Endothelial cell of umbilical vein (primary cell): ENCODE data around the gene MXI1. TPM values are rescaled to one million over a fixed set of nuclear protein-coding genes. Genes with fewer than 3 reads are reported as not detected.

ENCODE experiments used
- BruUV-seq: library from RNA; stranded (reverse); fragments of 400-500 nt; replicated peaks from 2 replicates; lab custom pipeline; 2021; lab: Mats Ljungman, UMichigan
- CTCF ChIA-PET: fragments of 300-600, 350-600 bp; sonication (Branson Sonifier 250); formaldehyde crosslinking; loops from one replicate; lab custom pipeline; 2021; ENCODE audit warnings: antibody characterized with exemption, inconsistent platforms; lab: Charles Lee
- POLR2A ChIA-PET: fragments of 300-600, 350-600 bp; sonication (Branson Sonifier 250); formaldehyde crosslinking; loops from one replicate; lab custom pipeline; 2021; ENCODE audit warnings: antibody characterized with exemption, inconsistent platforms; lab: Charles Lee
- DNase-seq: peaks from one replicate; pipeline ENCODE4 v3.0.0-alpha.2; 2011; ENCODE audit warnings: low read depth, low spot score
- FAIRE-seq: peaks from 2 replicates; lab custom pipeline; 2011; peaks lifted over from hg19 to GRCh38; lab: Jason Lieb, UNC
- H2AFZ ChIP-seq: 2 replicates; pipeline ENCODE4 v1.6.0; 2012; ENCODE audit warnings: low read depth, low read length, control low read depth, inconsistent platforms
- H3K27ac ChIP-seq: 2 replicates; pipeline ENCODE4 v1.5.1; 2011; ENCODE audit warnings: low read depth, mild to moderate bottlenecking, control low read depth, low read length, moderate library complexity; ENCODE audit not compliant: insufficient read depth
- H3K27me3 ChIP-seq, 2 experiments: 2 replicates each; pipeline versions ENCODE4 v1.6.0 to v1.6.1; 2011; ENCODE audit warnings: low read length in 2 of 2, mixed read lengths in 1 of 2; ENCODE audit not compliant: control insufficient read depth in 2 of 2, insufficient read depth in 2 of 2
- H3K36me3 ChIP-seq, 2 experiments: 2 replicates in 1 of 2; 3 replicates in 1 of 2; pipeline ENCODE4 v1.5.1; 2011; ENCODE audit warnings: low read length in 2 of 2, mild to moderate bottlenecking in 1 of 2, moderate library complexity in 1 of 2; ENCODE audit not compliant: control insufficient read depth in 2 of 2, insufficient read depth in 2 of 2; ENCODE audit errors: extremely low read depth in 1 of 2
- H3K4me1 ChIP-seq: 3 replicates; pipeline ENCODE4 v1.5.1; 2011; ENCODE audit warnings: mild to moderate bottlenecking, low read length; ENCODE audit not compliant: control insufficient read depth, insufficient read depth; ENCODE audit errors: extremely low read depth
- H3K4me2 ChIP-seq: 2 replicates; pipeline ENCODE4 v1.6.1; 2011; ENCODE audit warnings: low read length, control low read depth, mixed read lengths; ENCODE audit not compliant: insufficient read depth
- H3K4me3 ChIP-seq, 3 experiments: fragments of 200-600 bp in 1 of 3; sonication (generic), shearing (Covaris generic) in 1 of 3; replicated peaks in 1 of 3; 2 replicates each; pipeline ENCODE4 v1.5.1; 2011 to 2016; ENCODE audit warnings: control low read depth in 3 of 3, low read length in 3 of 3, mild to moderate bottlenecking in 2 of 3, inconsistent platforms in 1 of 3, low read depth in 1 of 3, moderate library complexity in 1 of 3; ENCODE audit not compliant: insufficient read depth in 1 of 3
- H3K79me2 ChIP-seq: 2 replicates; pipeline ENCODE4 v1.6.0; 2012; ENCODE audit warnings: low read length, inconsistent platforms; ENCODE audit not compliant: control insufficient read depth, insufficient read depth
- H3K9ac ChIP-seq: replicated peaks from 2 replicates; pipeline ENCODE3; 2011; ENCODE audit warnings: low read length, control low read depth; ENCODE audit not compliant: insufficient read depth; ENCODE audit errors: extremely low read depth
- H3K9me1 ChIP-seq: replicated peaks from 3 replicates; pipeline ENCODE4 v1.6.0; 2011; ENCODE audit warnings: mild to moderate bottlenecking, low read length; ENCODE audit not compliant: control insufficient read depth, insufficient read depth; ENCODE audit errors: extremely low read depth
- H3K9me3 ChIP-seq: replicated peaks from 2 replicates; pipeline ENCODE4 v1.5.1; 2012; ENCODE audit warnings: low read length, inconsistent platforms; ENCODE audit not compliant: control insufficient read depth, insufficient read depth
- H4K20me1 ChIP-seq: replicated peaks from 2 replicates; pipeline ENCODE3; 2011; ENCODE audit warnings: mild to moderate bottlenecking, low read length; ENCODE audit not compliant: control insufficient read depth, insufficient read depth; ENCODE audit errors: extremely low read depth
- CTCF ChIP-seq, 2 donors: IDR thresholded peaks; 1 replicate in 1 of 2; 2 replicates in 1 of 2; pipeline ENCODE4 v1.5.1; 2011; ENCODE audit warnings: low read length in 2 of 2, mild to moderate bottlenecking in 2 of 2, moderate library complexity in 2 of 2, control low read depth in 1 of 2, inconsistent platforms in 1 of 2, low read depth in 1 of 2; ENCODE audit not compliant: insufficient read depth in 1 of 2; ENCODE audit errors: extremely low read depth in 1 of 2
- EZH2 ChIP-seq: IDR thresholded peaks from 2 replicates; pipeline ENCODE4 v1.6.1; 2012; ENCODE audit warnings: borderline replicate concordance, low read depth, mild to moderate bottlenecking, moderate library complexity, low read length, inconsistent platforms; ENCODE audit not compliant: severe bottlenecking
- FOS ChIP-seq: IDR thresholded peaks from 2 replicates; pipeline ENCODE4 v1.6.1; 2011; ENCODE audit warnings: mild to moderate bottlenecking, low read length, moderate library complexity, borderline replicate concordance; ENCODE audit not compliant: insufficient read depth
- GATA2 ChIP-seq: IDR thresholded peaks from 2 replicates; pipeline ENCODE4 v1.7.0; 2011; ENCODE audit warnings: low read depth, mild to moderate bottlenecking, moderate library complexity, mixed read lengths, low read length; ENCODE audit not compliant: insufficient read length, insufficient read depth
- JUN ChIP-seq: IDR thresholded peaks from 2 replicates; pipeline ENCODE4 v1.6.1; 2011; ENCODE audit warnings: borderline replicate concordance, low read depth; ENCODE audit not compliant: insufficient read length, insufficient read depth
- MAX ChIP-seq: IDR thresholded peaks from 2 replicates; pipeline ENCODE4 v1.6.1; 2011; ENCODE audit not compliant: insufficient read depth, insufficient read length
- MYC ChIP-seq: IDR thresholded peaks from one replicate; pipeline ENCODE4 v1.6.1; 2011; ENCODE audit warnings: mild to moderate bottlenecking, low read depth, low read length
- POLR2A ChIP-seq: IDR thresholded peaks from 2 replicates; pipeline ENCODE4 v1.6.1; 2012; ENCODE audit warnings: low read depth, mild to moderate bottlenecking, control low read depth, low read length
- POLR2AphosphoS5 ChIP-seq: IDR thresholded peaks from 2 replicates; pipeline ENCODE4 v1.6.1; 2012; ENCODE audit warnings: low read depth, mild to moderate bottlenecking, control low read depth, low read length, moderate library complexity; ENCODE audit not compliant: insufficient read depth
- dilution Hi-C: fragments of 300-500 bp; cut with MboI; formaldehyde crosslinking; loops from one replicate; pipeline ENCODE4 v1.15.0; 2019; ENCODE audit warnings: low sequenced_read_pairs; ENCODE audit not compliant: extremely low pct_ligation_motif_present
- intact Hi-C: fragments of 100-400 bp; cut with micrococcal nuclease; formaldehyde crosslinking; loops from one replicate; pipeline ENCODE4 v1.10.0; 2022
- polyA plus RNA-seq, 4 experiments: library from polyadenylated mRNA; depleted of rRNA in 3 of 4; stranded (reverse) in 3 of 4; unstranded in 1 of 4; fragments of >200 nt; gene quantifications; 2 replicates each; pipeline versions ENCODE4 v1.2.1 to v1.2.3, GENCODE V29; 2011 to 2012; ENCODE audit warnings: missing spikeins in 1 of 4
- total RNA-seq: library from RNA; stranded (reverse); gene quantifications from 2 replicates; pipeline ENCODE4 v1.2.3, GENCODE V29; 2021

MXI1 gene
- total and polyA plus RNA-seq, 2 donors (not counting 3 experiments of a cell fraction or from before 2014, with no cell fraction given), result 2.7 to 8.5 TPM

GRCh38 chr10:110241841-110242240 is 34.4 kb downstream of the MXI1 start:
- DNase-seq (no peak), FAIRE-seq (peak; percentile 40)
- H2AFZ ChIP-seq, result no peak overlapping the region
- no peak for TF ChIP-seq JUN
- TF ChIP-seq MAX, result no peak
- TF ChIP-seq FOS, result no peak
- H4K20me1 ChIP-seq, result no peaks in the 10 kb centered on the region
- dilution Hi-C loops, result no loop called here
- H3K36me3 ChIP-seq, result no peaks in the 10 kb centered on the region
- H3K27ac ChIP-seq, result no peak overlapping the region
- no peak overlapping the region for H3K4me2 ChIP-seq
- POLR2A ChIA-PET, result interaction anchor here (0.6 kb wide), 1 partner anchor 15 kb away, joined by 6 read pairs; no protein-coding TSS in a partner anchor
- CTCF ChIA-PET, result interaction anchor here (1.5 to 1.9 kb wide), 2 partner anchors 14 to 358 kb away, joined by 3 to 11 read pairs; no protein-coding TSS in a partner anchor
- no peaks in the 10 kb centered on the region for H3K9me1 ChIP-seq
- H3K4me1 ChIP-seq, result no peaks in the 10 kb centered on the region
- no peaks in the 10 kb centered on the region for H3K9me3 ChIP-seq
- H3K4me3 ChIP-seq, result no peak overlapping the region
- no peaks in the 10 kb centered on the region for H3K27me3 ChIP-seq
- no TSS peak for BruUV-seq
- no peaks in the 10 kb centered on the region for H3K79me2 ChIP-seq
- H3K9ac ChIP-seq, result no peak overlapping the region
- intact Hi-C loops, result no loop called here

- POLR2A ChIA-PET, result no interaction called here
- H3K9me1 ChIP-seq, result no peaks in the 10 kb centered on the region
- H3K27ac ChIP-seq, result no peak overlapping the region
- BruUV-seq, result no TSS peak
- H2AFZ ChIP-seq, result no peak overlapping the region
- H3K4me3 ChIP-seq, result no peak overlapping the region
- TF ChIP-seq CTCF (IDR thresholded peaks at IDR 0.05; ENCODE audit: extremely low read depth in 1 of 2, insufficient read depth in 1 of 2, low read depth in 1 of 2, low read length in 2 of 2) (no peak), GATA2 (no peak), FOS (no peak), MYC (no peak), POLR2AphosphoS5 (no peak), JUN (no peak), MAX (no peak), POLR2A (no peak), EZH2 (no peak)
- CTCF ChIA-PET, result interaction anchor here (0.8 to 1.9 kb wide), 3 partner anchors 13 to 358 kb away, joined by 3 to 11 read pairs (median 3); no protein-coding TSS in a partner anchor
- H3K36me3 ChIP-seq, result no peaks in the 10 kb centered on the region
- no peak for FAIRE-seq
- H3K4me1 ChIP-seq, result no peaks in the 10 kb centered on the region
- H3K9me3 ChIP-seq, result no peaks in the 10 kb centered on the region
- H3K79me2 ChIP-seq, result no peaks in the 10 kb centered on the region
- DNase-seq, result no peak
- no peaks in the 10 kb centered on the region for H3K27me3 ChIP-seq
- intact Hi-C loops (no loop called here), dilution Hi-C loops (no loop called here)
- no peak overlapping the region for H3K4me2 ChIP-seq
- no peaks in the 10 kb centered on the region for H4K20me1 ChIP-seq
- H3K9ac ChIP-seq, result no peak overlapping the region
Measured at GRCh38 chr10:110242511-110242910, 35.1 kb downstream of the MXI1 start.
